ENCODE measurements around the gene TP53BP1.

- TF ChIP-seq POLR2A (IDR thresholded peaks at IDR 0.05) (no peak), CTCF (IDR thresholded peaks at IDR 0.05) (no peak), EP300 (IDR thresholded peaks at IDR 0.05) (no peak)
These were observed 43.0 kb downstream of the TP53BP1 start for GRCh38 chr15:43449981-43450380.

Measured in stomach (tissue), 4 donors.